ENCODE results near the gene HBS1L.

Gene HBS1L

GRCh38 chr6:134943522-134944111 is 111.0 kb downstream of the HBS1L start:
- DNase-seq, result no peak

DNA sequence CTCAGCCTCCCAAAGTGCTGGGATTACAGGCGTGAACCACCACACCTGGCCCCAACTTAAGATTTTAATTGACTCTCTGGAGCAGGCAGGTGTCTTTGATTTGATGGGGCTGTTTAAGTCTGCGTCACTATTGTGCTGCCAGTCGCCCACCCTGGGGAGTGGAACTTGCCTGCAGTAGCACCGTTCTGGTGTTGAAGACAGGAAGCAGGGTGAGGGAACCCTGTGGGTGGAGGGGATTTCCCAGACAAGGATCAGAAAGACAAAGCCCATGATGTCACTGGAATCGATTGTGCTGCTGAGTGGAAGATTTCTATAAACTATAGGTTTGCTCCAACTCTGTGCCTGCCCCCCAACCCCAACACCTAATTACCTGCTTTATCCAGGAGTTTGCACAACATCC is 115.7 kb downstream of the HBS1L start:
- no peak for DNase-seq

- no peak for DNase-seq
Measured at GRCh38 chr6:134937426-134937825, 117.2 kb downstream of the HBS1L start.

- no peak for DNase-seq
Measured at GRCh38 chr6:134936931-134937330, 117.7 kb downstream of the HBS1L start.

GRCh38 chr6:134936476-134936875 is 118.1 kb downstream of the HBS1L start:
- DNase-seq, result no peak

- DNase-seq, result peak; percentile 24
Measured at GRCh38 chr6:134934793-134935485, 119.7 kb downstream of the HBS1L start.

- no peak for DNase-seq
Measured at GRCh38 chr6:134932535-134933470, 121.8 kb downstream of the HBS1L start.

DNA sequence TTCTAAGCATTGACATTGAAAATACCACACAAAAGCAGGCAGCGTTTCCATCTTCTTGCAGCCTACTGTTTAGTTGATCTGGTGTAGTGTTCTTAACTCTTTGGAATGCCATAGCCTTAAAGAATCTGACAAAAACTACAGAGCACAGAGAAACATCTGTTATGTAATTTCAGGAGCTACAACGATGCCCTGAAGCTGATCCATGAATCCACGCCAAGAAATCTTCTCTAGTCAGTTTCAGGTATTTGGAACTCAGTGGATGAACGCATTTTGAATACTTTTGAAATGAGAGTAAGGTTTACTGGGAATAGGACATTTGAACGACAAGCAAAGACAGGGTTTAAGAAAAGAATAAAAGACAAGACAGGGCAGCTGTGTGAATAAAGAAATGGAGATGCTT is 122.5 kb downstream of the HBS1L start:
- DNase-seq, result no peak

- DNase-seq, result no peak
Measured at GRCh38 chr6:134930463-134930862, 124.2 kb downstream of the HBS1L start.

DNA sequence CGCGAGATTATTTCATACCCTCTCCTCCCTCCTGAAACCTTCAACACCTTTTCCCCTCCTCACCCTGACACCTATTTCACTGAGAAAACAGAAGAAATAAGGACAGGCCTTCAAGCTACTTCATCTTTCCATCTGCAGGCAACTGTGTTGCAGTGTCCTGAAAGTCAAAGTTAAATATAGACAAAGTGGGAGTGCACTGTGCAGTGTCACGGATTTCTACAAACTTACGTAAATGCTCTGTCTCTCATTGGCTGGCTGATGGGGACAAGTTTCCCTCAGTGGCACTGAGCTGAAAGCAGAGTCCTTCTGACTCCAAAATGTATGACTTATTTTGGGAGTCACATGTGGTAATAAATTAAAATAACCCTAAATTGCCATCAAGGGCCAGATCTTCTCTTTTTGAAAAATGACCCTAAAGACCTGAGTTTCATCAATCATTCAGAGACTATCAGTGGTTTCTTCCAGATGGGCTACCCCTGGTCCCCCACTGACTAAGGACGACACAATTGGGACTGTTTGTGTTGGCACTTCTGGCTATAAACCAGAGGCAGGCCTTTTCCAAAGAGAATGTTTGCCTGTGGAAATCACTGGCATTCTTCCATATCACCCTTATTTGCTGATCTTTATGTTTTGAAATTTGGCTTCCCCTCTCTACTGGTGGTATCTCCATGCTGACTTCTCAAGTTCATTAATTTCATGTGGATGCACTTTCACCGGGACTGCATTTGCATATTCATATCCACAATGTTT is 126.3 kb downstream of the HBS1L start:
- no peak for DNase-seq

DNA sequence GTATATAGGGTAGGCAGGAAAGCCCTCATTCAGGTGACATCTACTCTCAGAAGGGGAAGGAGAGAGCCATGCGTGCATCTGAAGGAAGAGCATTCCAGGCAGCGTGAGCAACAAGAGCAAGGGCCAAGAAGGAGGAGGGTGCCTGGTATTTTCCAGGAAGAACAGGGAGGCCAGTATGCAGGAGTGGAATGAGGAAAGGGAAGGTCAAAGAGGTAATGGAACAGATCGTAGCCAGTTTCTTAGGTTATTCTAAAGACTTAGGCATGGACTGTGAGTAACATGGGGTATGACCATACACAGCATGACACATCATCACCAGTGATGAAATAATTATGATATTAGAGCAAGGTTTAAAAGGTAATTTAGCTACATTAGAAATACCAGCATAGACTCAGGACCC is 128.8 kb downstream of the HBS1L start:
- DNase-seq, result no peak

DNA sequence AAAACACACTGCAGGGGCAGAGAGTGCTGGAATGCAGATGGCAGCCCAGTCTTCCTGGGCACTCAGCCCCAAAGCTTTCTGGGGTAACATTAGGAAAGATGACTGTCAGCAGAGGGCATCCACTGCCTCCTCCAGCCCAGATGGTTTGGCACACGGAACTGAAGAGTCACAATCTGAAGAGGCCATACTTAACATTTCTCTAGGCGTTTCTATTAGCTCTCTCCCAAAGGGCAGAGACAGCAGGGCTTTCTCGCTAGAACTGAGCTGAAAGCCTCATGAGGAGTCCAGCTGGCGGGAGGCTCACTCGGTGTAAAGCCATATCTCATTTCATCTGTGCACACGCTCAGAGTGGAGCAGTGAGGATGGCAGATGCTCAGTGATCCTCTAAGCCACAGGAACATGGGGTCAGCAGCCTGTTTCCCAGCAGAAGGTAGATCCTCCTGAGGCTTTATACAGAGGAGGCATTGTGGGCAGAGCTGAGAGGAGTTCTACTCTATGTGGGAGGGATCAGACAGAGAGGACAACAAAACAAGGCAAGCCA is 132.8 kb downstream of the HBS1L start:
- DNase-seq, result peak; percentile 100

DNA sequence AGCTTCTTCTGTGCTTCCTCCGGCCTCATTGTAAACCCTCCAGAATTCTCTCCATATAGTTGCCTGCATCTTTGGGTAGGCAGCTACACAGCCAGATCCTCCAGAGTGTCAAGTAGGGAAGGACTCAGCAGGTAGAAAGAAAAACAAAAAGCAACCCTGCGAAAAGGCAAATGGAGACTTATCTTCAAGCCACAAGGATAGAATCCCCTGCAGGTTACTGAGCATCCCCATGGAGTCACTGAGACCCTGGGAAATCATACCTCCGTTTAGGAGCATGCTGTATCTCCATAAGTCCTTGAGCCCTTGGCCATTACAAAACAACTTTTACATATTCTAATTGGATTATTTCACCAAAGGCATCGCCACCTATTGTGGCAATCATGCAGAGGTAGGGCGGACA is 133.3 kb downstream of the HBS1L start:
- DNase-seq, result peak; percentile 66

DNA sequence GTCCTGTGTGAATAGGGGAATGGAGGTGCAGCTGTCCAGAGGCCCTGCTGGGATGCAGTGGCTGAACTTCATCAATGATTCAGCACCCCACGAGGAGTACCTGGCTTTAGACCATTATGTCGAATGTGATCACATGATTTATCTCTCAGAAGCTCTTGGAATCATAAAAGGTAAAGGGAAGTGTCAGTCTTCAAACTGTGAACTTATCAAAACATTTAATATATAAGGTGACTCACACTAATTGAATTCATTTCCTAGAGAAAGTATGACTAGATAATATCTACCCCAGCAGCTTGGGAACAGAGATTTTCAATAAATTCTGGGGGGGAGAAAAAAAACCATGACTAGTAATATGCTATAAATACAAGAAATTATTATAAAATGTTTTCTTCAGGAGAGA is 134.2 kb downstream of the HBS1L start:
- no peak for DNase-seq

DNA sequence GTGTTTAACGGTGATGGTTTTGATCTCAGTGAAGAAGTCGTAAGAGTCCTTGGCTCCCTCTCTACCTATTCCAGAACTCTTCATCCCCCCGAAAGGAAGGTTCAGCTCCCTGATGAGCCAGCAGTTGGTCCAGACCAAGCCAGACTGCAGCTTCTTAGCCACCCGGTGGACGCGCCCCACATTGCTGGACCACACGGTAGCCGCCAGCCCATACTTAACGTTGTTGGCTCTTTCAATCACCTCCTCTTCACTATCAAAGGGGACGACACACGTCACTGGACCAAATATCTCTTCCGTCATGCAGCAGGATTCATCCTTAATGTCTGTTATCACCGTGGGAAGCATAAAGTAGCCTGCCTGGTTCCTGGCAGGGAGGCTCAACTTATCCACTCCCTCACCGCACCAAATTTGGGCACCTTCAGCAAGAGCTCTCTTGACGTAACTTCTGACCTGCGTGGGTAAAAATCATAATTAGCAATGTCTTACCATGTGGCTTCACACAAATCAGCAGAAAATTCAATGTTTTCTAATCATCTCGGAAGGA is 136.1 kb downstream of the HBS1L start:
- DNase-seq, result no peak

DNA sequence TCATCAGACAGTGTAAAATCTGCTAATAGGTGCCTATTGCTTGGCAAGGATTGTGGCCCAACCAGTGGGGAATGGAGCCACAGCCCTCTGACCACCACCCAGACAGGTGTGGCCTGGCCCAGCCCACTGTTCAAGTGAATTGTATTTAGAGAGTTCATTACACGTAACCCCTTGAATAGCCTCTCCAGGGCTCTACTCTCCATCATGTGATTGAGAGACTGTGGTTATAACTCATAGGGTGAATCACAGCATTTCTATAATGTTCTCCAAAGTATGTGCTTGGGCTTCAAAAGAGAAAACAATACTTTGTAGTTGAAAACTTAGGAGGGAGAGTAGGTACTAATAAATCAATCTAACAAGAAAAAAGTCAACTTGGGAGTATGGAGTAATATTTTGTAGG is 143.1 kb downstream of the HBS1L start:
- no peak for DNase-seq

DNA sequence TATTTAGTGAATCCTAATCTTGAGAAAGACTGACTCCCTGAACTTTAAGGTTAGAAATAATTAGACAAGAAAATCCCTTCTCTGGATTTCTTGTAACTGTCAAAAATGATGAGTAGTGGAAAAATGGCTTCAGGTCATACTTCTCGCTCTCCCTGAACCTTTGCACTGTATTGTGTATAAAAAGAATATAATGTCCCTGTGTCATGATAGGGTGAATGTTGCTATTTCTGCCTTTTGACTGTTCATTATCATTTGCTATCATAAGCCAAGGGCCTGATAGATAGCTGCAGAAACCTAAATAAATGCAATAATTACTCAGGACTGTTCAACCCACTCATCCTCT is 144.1 kb downstream of the HBS1L start:
- DNase-seq, result no peak
